HG03354 (cell line): ENCODE results near the gene RMP24.
"Not testable (repeated sequence)": the region's sequence is repeated elsewhere in the genome, so short reads cannot be mapped to it uniquely, and the experiment has no call there.

ENCODE experiments used
- ATAC-seq: cut with Tn5 transposase; IDR thresholded peaks from one replicate; pipeline ENCODE4 v1.9.1; 2021; ENCODE audit warnings: mild to moderate bottlenecking; ENCODE audit not compliant: unreplicated experiment, poor library complexity, severe bottlenecking

Gene RMP24

DNA sequence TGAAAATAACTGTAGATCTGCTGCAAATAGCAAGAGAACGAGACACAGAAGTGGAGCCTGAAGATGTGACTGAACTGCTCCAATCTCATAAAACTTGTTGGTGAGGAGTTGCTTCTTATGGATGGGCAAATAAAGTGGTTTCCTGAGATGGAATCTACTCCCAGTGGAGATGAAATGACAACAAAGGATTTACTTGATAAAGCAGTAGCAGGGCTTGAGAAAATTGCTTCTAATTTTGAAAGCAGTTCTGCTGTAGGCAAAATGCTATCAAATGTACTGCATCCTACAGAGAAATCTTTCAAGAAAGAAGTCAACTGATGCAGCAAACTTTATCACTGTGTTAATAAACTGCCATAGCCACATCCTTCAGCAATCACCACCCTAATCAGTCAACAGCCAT, 50.9 kb downstream of the RMP24 start:
- no peak for ATAC-seq

DNA sequence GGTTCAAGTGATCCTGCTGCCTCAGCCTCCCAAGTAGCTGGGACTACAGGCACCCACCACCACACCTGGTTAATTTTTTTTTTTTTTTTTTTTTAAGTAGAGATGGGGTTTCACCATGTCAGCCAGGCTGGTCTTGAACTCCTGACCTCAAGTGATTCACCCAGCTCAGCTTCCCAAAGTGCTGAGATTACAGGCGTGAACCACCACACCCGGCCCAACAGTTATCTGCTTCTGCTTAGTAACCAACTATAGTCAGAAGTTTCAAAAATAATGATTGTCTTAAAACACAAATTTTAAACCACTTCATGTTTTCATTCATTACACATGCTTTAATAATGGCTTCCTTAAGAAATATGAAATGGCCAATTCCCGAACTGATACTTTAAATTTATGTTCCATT, 51.8 kb downstream of the RMP24 start:
- ATAC-seq: not testable (repeated sequence)

DNA sequence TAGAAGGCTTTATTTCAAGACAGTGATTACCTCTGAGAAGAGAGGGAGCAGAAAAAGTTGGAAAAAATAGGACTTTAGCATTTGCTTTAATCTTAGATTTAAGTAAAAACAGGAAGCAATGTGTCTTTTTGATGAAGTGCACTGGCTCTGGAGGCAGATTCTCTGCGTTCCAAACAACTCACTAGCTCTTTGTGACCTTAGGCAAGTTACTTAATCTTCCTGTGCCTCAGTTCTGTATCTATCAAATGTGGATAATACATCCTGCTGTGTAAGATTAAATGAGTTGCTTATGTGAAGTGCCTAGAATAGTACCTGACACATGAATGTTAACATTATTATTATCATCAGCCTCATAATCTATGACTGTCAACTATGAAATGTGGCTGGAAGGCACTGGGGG, 52.5 kb downstream of the RMP24 start:
- no peak for ATAC-seq

DNA sequence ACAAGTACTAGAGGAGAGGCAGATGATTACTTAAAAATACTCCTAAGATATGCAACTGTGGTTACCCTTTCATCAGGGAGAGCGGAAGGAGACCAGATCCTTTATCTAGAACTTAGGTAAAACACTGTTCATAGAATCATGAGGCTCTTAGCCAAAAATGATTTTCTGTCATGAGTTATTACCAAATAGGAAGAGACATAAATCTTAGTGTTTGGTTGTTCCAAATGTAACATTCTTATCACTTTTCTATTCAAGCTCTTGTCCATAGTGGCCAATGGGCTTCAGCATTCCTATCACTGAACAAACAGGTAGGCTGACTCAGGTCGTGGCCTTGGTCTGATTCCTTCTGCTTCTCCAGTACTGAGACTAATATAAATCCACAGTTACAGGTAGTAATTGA, 56.4 kb downstream of the RMP24 start:
- no peak for ATAC-seq
